ENCODE data around the gene GARRE1.
"Not testable (repeated sequence)": the region's sequence is repeated elsewhere in the genome, so short reads cannot be mapped to it uniquely, and the experiment has no call there.

GARRE1 gene
- 96.1 to 100 reads per million in 2 donors for total RNA-seq

GRCh38 chr19:34254046-34254697, at the start of gene GARRE1:
GARRE1 (plus strand) TSS chr19:34254554; CDS start chr19:34300474, 45,920 bp downstream.
- DNase-seq = peak; percentile 69 to 90 (median 78)

GRCh38 chr19:34205324-34205723, 49.0 kb upstream of the GARRE1 start:
- not testable (repeated sequence) for DNase-seq

GRCh38 chr19:34208291-34208884, 46.0 kb upstream of the GARRE1 start:
- DNase-seq = no peak

GRCh38 chr19:34209726-34210125, 44.6 kb upstream of the GARRE1 start:
- DNase-seq = no peak

- no peak for DNase-seq
Measured at GRCh38 chr19:34213283-34213682, 41.1 kb upstream of the GARRE1 start.

- DNase-seq = no peak
Measured at GRCh38 chr19:34214040-34214439, 40.3 kb upstream of the GARRE1 start.

- DNase-seq = no peak
Measured at GRCh38 chr19:34215006-34215665, 39.2 kb upstream of the GARRE1 start.

GRCh38 chr19:34215666-34216038, 38.7 kb upstream of the GARRE1 start:
- peak in 1 of 5 experiments; percentile 75 for DNase-seq

- not testable (repeated sequence) for DNase-seq
Measured at GRCh38 chr19:34216745-34217219, 37.6 kb upstream of the GARRE1 start.

GRCh38 chr19:34217952-34218817, 36.2 kb upstream of the GARRE1 start:
- DNase-seq = peak in 4 of 5 experiments; percentile 34 to 92 (median 70)

- no peak for DNase-seq
Measured at GRCh38 chr19:34218818-34219164, 35.6 kb upstream of the GARRE1 start.

- DNase-seq = peak in 4 of 5 experiments; percentile 16 to 59 (median 34)
Measured at GRCh38 chr19:34220472-34221063, 33.8 kb upstream of the GARRE1 start.

- no peak for DNase-seq
Measured at GRCh38 chr19:34222386-34222785, 32.0 kb upstream of the GARRE1 start.

- peak in 1 of 5 experiments; percentile 90 for DNase-seq
Measured at GRCh38 chr19:34224996-34225658, 29.2 kb upstream of the GARRE1 start.

GRCh38 chr19:34225659-34226015, 28.7 kb upstream of the GARRE1 start:
- DNase-seq = no peak

GRCh38 chr19:34226036-34226435, 28.3 kb upstream of the GARRE1 start:
- DNase-seq = peak in 1 of 5 experiments; percentile 89

GRCh38 chr19:34228347-34228746, 26.0 kb upstream of the GARRE1 start:
- no peak for DNase-seq

- no peak for DNase-seq
Measured at GRCh38 chr19:34228762-34229161, 25.6 kb upstream of the GARRE1 start.

- DNase-seq = no peak
Measured at GRCh38 chr19:34229721-34230120, 24.6 kb upstream of the GARRE1 start.

- no peak for DNase-seq
Measured at GRCh38 chr19:34230820-34231219, 23.5 kb upstream of the GARRE1 start.

- DNase-seq = no peak
Measured at GRCh38 chr19:34231439-34231838, 22.9 kb upstream of the GARRE1 start.
